DND-41 (cell line): ENCODE data around the gene DNAJC5.

Experiments
- ATAC-seq: fragments of 200-7000 bp; cut with Tn5 transposase; 3 replicates; pipeline ENCODE4 v1.9.1; 2021; ENCODE audit warnings: low read depth; ENCODE audit not compliant: insufficient read depth
- DNase-seq: peaks from one replicate; pipeline ENCODE4 v3.0.0-alpha.2; 2020
- H2AFZ ChIP-seq: 2 replicates; pipeline ENCODE4 v1.6.0; 2012; ENCODE audit warnings: low read depth, low read length
- H3K27ac ChIP-seq: 2 replicates; pipeline ENCODE4 v1.5.1; 2012; ENCODE audit warnings: low read length, inconsistent platforms
- H3K27me3 ChIP-seq: fragments of 200-600 bp; sonication (generic); 2 replicates; pipeline ENCODE4 v1.6.0; 2012; ENCODE audit warnings: low read length, mild to moderate bottlenecking, inconsistent platforms; ENCODE audit not compliant: insufficient read depth, poor library complexity
- H3K36me3 ChIP-seq: 2 replicates; pipeline ENCODE4 v1.5.1; 2012; ENCODE audit warnings: low read length, inconsistent platforms; ENCODE audit not compliant: insufficient read depth
- H3K4me1 ChIP-seq: 2 replicates; pipeline ENCODE4 v1.5.1; 2012; ENCODE audit warnings: mild to moderate bottlenecking, low read length; ENCODE audit not compliant: insufficient read depth
- H3K4me2 ChIP-seq: 2 replicates; pipeline ENCODE4 v1.6.0; 2012; ENCODE audit warnings: mild to moderate bottlenecking, moderate library complexity, low read length, inconsistent platforms; ENCODE audit not compliant: insufficient read depth
- H3K4me3 ChIP-seq, 2 experiments: fragments of 200-600 bp in 1 of 2; shearing (Covaris generic) in 1 of 2; 2 replicates each; pipeline ENCODE4 v1.5.1; 2012 to 2016; ENCODE audit warnings: inconsistent platforms in 2 of 2, low read length in 2 of 2, mild to moderate bottlenecking in 2 of 2, low read depth in 1 of 2, moderate library complexity in 1 of 2
- H3K79me2 ChIP-seq: 2 replicates; pipeline ENCODE4 v1.6.0; 2012; ENCODE audit warnings: low read length, inconsistent platforms; ENCODE audit not compliant: insufficient read depth
- H3K9ac ChIP-seq: 2 replicates; pipeline ENCODE4 v1.6.0; 2012; ENCODE audit warnings: low read depth, mild to moderate bottlenecking, inconsistent platforms, low read length, moderate library complexity
- H3K9me3 ChIP-seq: 2 replicates; pipeline ENCODE4 v1.5.1; 2012; ENCODE audit warnings: low read length, moderate library complexity, mild to moderate bottlenecking, inconsistent platforms; ENCODE audit not compliant: insufficient read depth, severe bottlenecking
- H4K20me1 ChIP-seq: 2 replicates; pipeline ENCODE4 v1.6.0; 2012; ENCODE audit warnings: low read length; ENCODE audit not compliant: insufficient read depth
- CTCF ChIP-seq: IDR thresholded peaks from 2 replicates; pipeline ENCODE4 v1.5.1; 2012; ENCODE audit warnings: borderline replicate concordance, low read length, moderate library complexity, mild to moderate bottlenecking; ENCODE audit not compliant: poor library complexity, severe bottlenecking; ENCODE audit errors: extremely low read depth
- EZH2 ChIP-seq: IDR thresholded peaks from 3 replicates; pipeline ENCODE4 v1.6.1; 2012; ENCODE audit warnings: borderline replicate concordance, low read depth, mild to moderate bottlenecking, moderate library complexity, low read length, inconsistent platforms; ENCODE audit not compliant: severe bottlenecking

The DNAJC5 gene

DNA sequence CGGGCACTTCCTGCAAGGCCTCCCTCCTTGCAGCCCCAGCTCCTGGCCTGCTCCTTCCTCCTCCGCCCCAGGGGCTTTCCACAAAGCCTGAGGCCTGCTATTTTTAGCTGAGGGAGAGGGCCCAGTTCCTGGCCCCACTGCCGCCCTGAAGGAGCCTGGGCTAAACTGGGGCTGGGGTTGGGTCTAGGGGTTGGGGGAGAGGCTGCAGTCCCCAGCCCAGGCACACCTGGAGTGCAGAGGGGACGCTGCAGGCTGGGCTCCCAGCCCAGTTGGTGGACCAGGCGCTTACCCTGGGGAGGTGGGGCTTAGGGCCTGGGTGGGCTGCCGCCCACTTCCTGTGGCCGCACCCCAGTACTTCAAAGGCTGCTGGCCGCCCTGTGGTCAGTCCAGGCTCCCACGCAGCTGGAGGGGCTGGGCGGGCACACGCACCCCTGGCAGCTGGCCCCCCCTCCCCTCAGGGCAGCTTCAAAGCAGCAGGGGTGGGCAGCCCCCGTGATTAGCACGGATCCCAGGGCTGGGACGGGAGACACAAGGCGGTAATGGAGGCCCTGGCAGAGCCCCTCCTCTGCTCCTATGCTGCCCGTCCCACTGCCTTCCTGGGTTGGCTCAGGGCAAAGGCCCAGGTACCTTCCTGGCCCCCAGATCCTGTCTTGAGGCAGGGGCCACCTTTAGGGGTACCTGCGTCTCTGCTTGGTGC is 40.7 kb upstream of the DNAJC5 start:
- H3K27me3 ChIP-seq, result no peaks in the 10 kb centered on the region
- H3K4me1 ChIP-seq, result peaks cover 9% of the 10 kb centered on the region
- no peaks in the 10 kb centered on the region for H3K79me2 ChIP-seq
- H3K4me3 ChIP-seq, result no peak overlapping the region
- DNase-seq (no peak), ATAC-seq (no peak)
- no peaks in the 10 kb centered on the region for H3K36me3 ChIP-seq
- H4K20me1 ChIP-seq, result peaks cover 4% of the 10 kb centered on the region
- no peak overlapping the region for H3K27ac ChIP-seq
- no peaks in the 10 kb centered on the region for H3K9me3 ChIP-seq
- no peak overlapping the region for H3K4me2 ChIP-seq
- no peak overlapping the region for H2AFZ ChIP-seq
- no peak overlapping the region for H3K9ac ChIP-seq
- TF ChIP-seq EZH2 (no peak), CTCF (no peak)

GRCh38 chr20:63854766-63855362 is 40.1 kb upstream of the DNAJC5 start:
- Histone ChIP-seq H3K4me3 (no peak overlapping the region), H3K27me3 (no peaks in the 10 kb centered on the region), H3K27ac (no peak overlapping the region), H3K79me2 (no peaks in the 10 kb centered on the region), H3K4me1 (peaks cover 12% of the 10 kb centered on the region), H3K9ac (no peak overlapping the region), H3K4me2 (no peak overlapping the region), H4K20me1 (peaks cover 7% of the 10 kb centered on the region), H3K36me3 (no peaks in the 10 kb centered on the region), H3K9me3 (no peaks in the 10 kb centered on the region), H2AFZ (no peak overlapping the region)
- no peak for TF ChIP-seq CTCF
- ATAC-seq (no peak), DNase-seq (no peak)

- peaks cover 12% of the 10 kb centered on the region for H3K4me1 ChIP-seq
- ATAC-seq (no peak), DNase-seq (no peak)
- H3K4me3 ChIP-seq, result no peak overlapping the region
- H3K36me3 ChIP-seq, result no peaks in the 10 kb centered on the region
- no peak overlapping the region for H3K9ac ChIP-seq
- no peaks in the 10 kb centered on the region for H3K27me3 ChIP-seq
- H3K27ac ChIP-seq, result no peak overlapping the region
- TF ChIP-seq CTCF (no peak), EZH2 (no peak)
- H4K20me1 ChIP-seq, result peaks cover 11% of the 10 kb centered on the region
- H3K79me2 ChIP-seq, result no peaks in the 10 kb centered on the region
- H3K4me2 ChIP-seq, result no peak overlapping the region
- H3K9me3 ChIP-seq, result no peaks in the 10 kb centered on the region
- H2AFZ ChIP-seq, result no peak overlapping the region
Observed at GRCh38 chr20:63855363-63856097, 39.4 kb upstream of the DNAJC5 start.
